HepG2 (cell line): ENCODE data around the gene PSMD9. TPM values are rescaled to one million over a fixed set of nuclear protein-coding genes. Genes with fewer than 3 reads are reported as not detected.
A peak's percentile ranks its signal among the peaks of the same experiment; 100 is the strongest.

Experiments used
- CERS6 ChIP-seq: sonication (generic); formaldehyde crosslinking; IDR thresholded peaks from 2 replicates; pipeline ENCODE4 v1.5.0; 2020; ENCODE audit warnings: missing genetic modification reagents
- KLF16 ChIP-seq, 2 experiments: sonication (generic) in 1 of 2; formaldehyde crosslinking in 1 of 2; IDR thresholded peaks; 2 replicates each; pipeline versions ENCODE4 v1.6.1 to v1.8.0; 2016 to 2023; ENCODE audit warnings: missing genetic modification reagents in 2 of 2, missing compliant biosample characterization in 1 of 2
- MAF1 ChIP-seq: sonication (generic); formaldehyde crosslinking; IDR thresholded peaks from 2 replicates; pipeline ENCODE4 v1.5.0; 2020; ENCODE audit warnings: missing genetic modification reagents, borderline replicate concordance
- MAFK ChIP-seq, 2 experiments: IDR thresholded peaks in 1 of 2; conservative IDR thresholded peaks in 1 of 2; 2 replicates each; pipeline ENCODE4 v1.6.1; 2011; ENCODE audit warnings: improper control_type of control experiment in 2 of 2, low read length in 2 of 2
- PHB2 ChIP-seq: fragments of 450-650 bp; IDR thresholded peaks from 2 replicates; pipeline ENCODE4 v1.6.1; 2018; ENCODE audit not compliant: partially characterized antibody
- RNF2 ChIP-seq: fragments of 450-650 bp; conservative IDR thresholded peaks from 2 replicates; pipeline ENCODE4 v1.6.1; 2016; ENCODE audit warnings: low read depth
- ZBTB20 ChIP-seq: sonication (generic); formaldehyde crosslinking; IDR thresholded peaks from 2 replicates; pipeline ENCODE4 v1.8.1; 2023; ENCODE audit warnings: missing genetic modification reagents, low read depth, mild to moderate bottlenecking, borderline replicate concordance
- ZC3H13 ChIP-seq: sonication (generic); formaldehyde crosslinking; IDR thresholded peaks from 2 replicates; pipeline ENCODE4 v1.8.1; 2023; ENCODE audit warnings: mild to moderate bottlenecking, missing genetic modification reagents, moderate library complexity
- ZNF17 ChIP-seq: sonication (generic); formaldehyde crosslinking; IDR thresholded peaks from 2 replicates; pipeline ENCODE4 v1.5.0; 2020; ENCODE audit warnings: mild to moderate bottlenecking, missing genetic modification reagents
- ZNF225 ChIP-seq: sonication (generic); formaldehyde crosslinking; IDR thresholded peaks from 2 replicates; pipeline ENCODE4 v1.4.0; 2020; ENCODE audit warnings: mild to moderate bottlenecking, missing genetic modification reagents
- ZNF235 ChIP-seq: sonication (generic); formaldehyde crosslinking; IDR thresholded peaks from 2 replicates; pipeline ENCODE4 v1.8.1; 2023; ENCODE audit warnings: mild to moderate bottlenecking, missing genetic modification reagents, borderline replicate concordance
- ZNF484 ChIP-seq: sonication (generic); formaldehyde crosslinking; IDR thresholded peaks from 2 replicates; pipeline ENCODE4 v1.5.1; 2020; ENCODE audit warnings: mild to moderate bottlenecking, low read depth, missing genetic modification reagents, borderline replicate concordance
- ZNF501 ChIP-seq: sonication (generic); formaldehyde crosslinking; IDR thresholded peaks from 2 replicates; pipeline ENCODE4 v1.5.1; 2020; ENCODE audit warnings: mild to moderate bottlenecking, moderate library complexity, missing genetic modification reagents
- ZNF792 ChIP-seq: IDR thresholded peaks from 2 replicates; pipeline ENCODE4 v1.6.1; 2016
- ZXDC ChIP-seq: sonication (generic); formaldehyde crosslinking; IDR thresholded peaks from 2 replicates; pipeline ENCODE4 v1.5.0; 2020; ENCODE audit warnings: mild to moderate bottlenecking, missing genetic modification reagents
- polyA plus RNA-seq, 8 experiments: library from polyadenylated mRNA; depleted of rRNA in 3 of 8; stranded (reverse) in 7 of 8; unstranded in 1 of 8; fragments of >200 nt; fragmentation: Illumina TruSeq in 4 of 8; extraction: Trizol in 4 of 8; gene quantifications; 2 replicates each; pipeline versions ENCODE4 v1.2.1 to v1.2.3, GENCODE V29; 2011 to 2016; ENCODE audit warnings: low read depth in 4 of 8, missing spikeins in 1 of 8, mixed read lengths in 1 of 8; ENCODE audit not compliant: insufficient read depth in 1 of 8
- total RNA-seq, 5 experiments: library from RNA; depleted of rRNA; stranded (reverse); fragments of >200 nt; fragmentation: Illumina TruSeq; extraction: Trizol; gene quantifications; 2 replicates each; pipeline ENCODE4 v1.2.3, GENCODE V29; 2016; ENCODE audit warnings: low read depth in 1 of 5
- TF ChIP-seq, protein P1 (sequence below): sonication (generic); formaldehyde crosslinking; IDR thresholded peaks from 2 replicates; pipeline ENCODE4 v1.9.0; 2021; ENCODE audit warnings: missing genetic modification reagents, borderline replicate concordance
- TF ChIP-seq, protein P2 (sequence below): sonication (generic); formaldehyde crosslinking; IDR thresholded peaks from 2 replicates; pipeline ENCODE4 v1.4.0; 2020; ENCODE audit warnings: missing genetic modification reagents, borderline replicate concordance

Gene PSMD9
- total and polyA plus RNA-seq, 2 of the 13 experiments (the other 11 are each of a cell fraction or from before 2014, with no cell fraction given) = 41.4 to 61.1 TPM

- TF ChIP-seq ZNF235 (CRISPR knock-in tag) (peak; percentile 91; the same call in 1 of the 2 replicates), PHB2 (no peak), ZNF17 (CRISPR knock-in tag) (no peak), ZC3H13 (CRISPR knock-in tag) (peak; percentile 97), MAF1 (CRISPR knock-in tag) (peak; percentile 81; the same call in 1 of the 2 replicates), KLF16 (CRISPR knock-in tag; IDR thresholded peaks at IDR 0.05) (peak in 1 of 2 experiments; percentile 98; a peak in 2 of 4 replicates), ZNF792 (CRISPR knock-in tag) (peak; percentile 82; the same call in 1 of the 2 replicates), ZBTB20 (CRISPR knock-in tag) (peak; percentile 79), ZNF501 (peak; percentile 100), ZXDC (CRISPR knock-in tag) (0 out of 2 replicates have a peak, but pooled peaks have one; percentile 62), ZNF484 (CRISPR knock-in tag) (no peak), RNF2 (peak; percentile 75), ZNF225 (CRISPR knock-in tag) (peak; percentile 47; the same call in 1 of the 2 replicates), CERS6 (no peak), MAFK (conservative IDR thresholded peaks at IDR 0.05 in 1 of 2, IDR thresholded peaks at IDR 0.05 in 1 of 2; ENCODE audit: low read length in 2 of 2) (no peak; a peak in 1 of 4 replicates)
- TF ChIP-seq, protein P1, sequence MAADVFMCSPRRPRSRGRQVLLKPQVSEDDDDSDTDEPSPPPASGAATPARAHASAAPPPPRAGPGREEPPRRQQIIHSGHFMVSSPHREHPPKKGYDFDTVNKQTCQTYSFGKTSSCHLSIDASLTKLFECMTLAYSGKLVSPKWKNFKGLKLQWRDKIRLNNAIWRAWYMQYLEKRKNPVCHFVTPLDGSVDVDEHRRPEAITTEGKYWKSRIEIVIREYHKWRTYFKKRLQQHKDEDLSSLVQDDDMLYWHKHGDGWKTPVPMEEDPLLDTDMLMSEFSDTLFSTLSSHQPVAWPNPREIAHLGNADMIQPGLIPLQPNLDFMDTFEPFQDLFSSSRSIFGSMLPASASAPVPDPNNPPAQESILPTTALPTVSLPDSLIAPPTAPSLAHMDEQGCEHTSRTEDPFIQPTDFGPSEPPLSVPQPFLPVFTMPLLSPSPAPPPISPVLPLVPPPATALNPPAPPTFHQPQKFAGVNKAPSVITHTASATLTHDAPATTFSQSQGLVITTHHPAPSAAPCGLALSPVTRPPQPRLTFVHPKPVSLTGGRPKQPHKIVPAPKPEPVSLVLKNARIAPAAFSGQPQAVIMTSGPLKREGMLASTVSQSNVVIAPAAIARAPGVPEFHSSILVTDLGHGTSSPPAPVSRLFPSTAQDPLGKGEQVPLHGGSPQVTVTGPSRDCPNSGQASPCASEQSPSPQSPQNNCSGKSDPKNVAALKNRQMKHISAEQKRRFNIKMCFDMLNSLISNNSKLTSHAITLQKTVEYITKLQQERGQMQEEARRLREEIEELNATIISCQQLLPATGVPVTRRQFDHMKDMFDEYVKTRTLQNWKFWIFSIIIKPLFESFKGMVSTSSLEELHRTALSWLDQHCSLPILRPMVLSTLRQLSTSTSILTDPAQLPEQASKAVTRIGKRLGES (CRISPR knock-in tag) = no peak
- TF ChIP-seq, protein P2, sequence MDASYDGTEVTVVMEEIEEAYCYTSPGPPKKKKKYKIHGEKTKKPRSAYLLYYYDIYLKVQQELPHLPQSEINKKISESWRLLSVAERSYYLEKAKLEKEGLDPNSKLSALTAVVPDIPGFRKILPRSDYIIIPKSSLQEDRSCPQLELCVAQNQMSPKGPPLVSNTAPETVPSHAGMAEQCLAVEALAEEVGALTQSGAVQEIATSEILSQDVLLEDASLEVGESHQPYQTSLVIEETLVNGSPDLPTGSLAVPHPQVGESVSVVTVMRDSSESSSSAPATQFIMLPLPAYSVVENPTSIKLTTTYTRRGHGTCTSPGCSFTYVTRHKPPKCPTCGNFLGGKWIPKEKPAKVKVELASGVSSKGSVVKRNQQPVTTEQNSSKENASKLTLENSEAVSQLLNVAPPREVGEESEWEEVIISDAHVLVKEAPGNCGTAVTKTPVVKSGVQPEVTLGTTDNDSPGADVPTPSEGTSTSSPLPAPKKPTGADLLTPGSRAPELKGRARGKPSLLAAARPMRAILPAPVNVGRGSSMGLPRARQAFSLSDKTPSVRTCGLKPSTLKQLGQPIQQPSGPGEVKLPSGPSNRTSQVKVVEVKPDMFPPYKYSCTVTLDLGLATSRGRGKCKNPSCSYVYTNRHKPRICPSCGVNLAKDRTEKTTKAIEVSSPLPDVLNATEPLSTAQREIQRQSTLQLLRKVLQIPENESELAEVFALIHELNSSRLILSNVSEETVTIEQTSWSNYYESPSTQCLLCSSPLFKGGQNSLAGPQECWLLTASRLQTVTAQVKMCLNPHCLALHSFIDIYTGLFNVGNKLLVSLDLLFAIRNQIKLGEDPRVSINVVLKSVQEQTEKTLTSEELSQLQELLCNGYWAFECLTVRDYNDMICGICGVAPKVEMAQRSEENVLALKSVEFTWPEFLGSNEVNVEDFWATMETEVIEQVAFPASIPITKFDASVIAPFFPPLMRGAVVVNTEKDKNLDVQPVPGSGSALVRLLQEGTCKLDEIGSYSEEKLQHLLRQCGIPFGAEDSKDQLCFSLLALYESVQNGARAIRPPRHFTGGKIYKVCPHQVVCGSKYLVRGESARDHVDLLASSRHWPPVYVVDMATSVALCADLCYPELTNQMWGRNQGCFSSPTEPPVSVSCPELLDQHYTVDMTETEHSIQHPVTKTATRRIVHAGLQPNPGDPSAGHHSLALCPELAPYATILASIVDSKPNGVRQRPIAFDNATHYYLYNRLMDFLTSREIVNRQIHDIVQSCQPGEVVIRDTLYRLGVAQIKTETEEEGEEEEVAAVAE (CRISPR knock-in tag) = peak; percentile 82; the same call in 1 of the 2 replicates
Observed at GRCh38 chr12:121888478-121889273, at the start of gene PSMD9 (continued).
